A549 (cell line): ENCODE measurements around the gene HYAL3. TPM values are rescaled to one million over a fixed set of nuclear protein-coding genes. Genes with fewer than 3 reads are reported as not detected.

Source experiments
- ATAC-seq, 2 experiments: fragments of 200-7000 bp in 1 of 2; fragments of >200 bp in 1 of 2; cut with Nextera tagmentation in 1 of 2; cut with Tn5 transposase in 1 of 2; 3 replicates each; pipeline versions ENCODE4 v1.8.0 to v1.9.1; 2018 to 2020; ENCODE audit warnings: mild to moderate bottlenecking in 1 of 2, moderate library complexity in 1 of 2
- CTCF ChIA-PET: fragments of 300-600 bp; sonication (Branson Sonifier 250); formaldehyde crosslinking; extraction: SDS; loops from one replicate; lab custom pipeline; 2021; ENCODE audit warnings: antibody characterized with exemption, inconsistent platforms; lab: Yijun Ruan, JAX
- POLR2A ChIA-PET: fragments of 350-600 bp; formaldehyde crosslinking; extraction: SDS; loops from one replicate; lab custom pipeline; 2021; ENCODE audit warnings: antibody characterized with exemption, inconsistent platforms; lab: Yijun Ruan, JAX
- DNase-seq, 2 experiments: peaks; one replicate each; pipeline versions ENCODE4 v3.0.0 to v3.0.0-alpha.2; 2011 to 2016; ENCODE audit warnings: low read depth in 1 of 2, low spot score in 1 of 2
- FAIRE-seq: peaks from 2 replicates; lab custom pipeline; 2011; peaks lifted over from hg19 to GRCh38; lab: Jason Lieb, UNC
- H3K27ac ChIP-seq, 2 experiments: fragments of >200 bp; sonication (Bioruptor Twin); formaldehyde crosslinking; 3 replicates each; pipeline ENCODE4 v1.5.1; 2016 to 2017
- H3K4me1 ChIP-seq: fragments of >200 bp; sonication (Bioruptor Twin); formaldehyde crosslinking; 3 replicates; pipeline ENCODE4 v1.6.1; 2016
- H3K4me2 ChIP-seq: fragments of >200 bp; sonication (Bioruptor Twin); formaldehyde crosslinking; 3 replicates; pipeline ENCODE4 v1.6.1; 2016
- H3K4me3 ChIP-seq: fragments of >200 bp; sonication (Bioruptor Twin); formaldehyde crosslinking; 3 replicates; pipeline ENCODE4 v1.5.1; 2016
- H3K9me3 ChIP-seq: fragments of >200 bp; sonication (Bioruptor Twin); formaldehyde crosslinking; 3 replicates; pipeline ENCODE4 v1.6.1; 2016
- CBX2 ChIP-seq: fragments of 200-600 bp; sonication (generic); IDR thresholded peaks from 2 replicates; pipeline ENCODE4 v1.6.1; 2016; ENCODE audit warnings: low read depth, mild to moderate bottlenecking, borderline replicate concordance
- CHD2 ChIP-seq: fragments of 150-350 bp; IDR thresholded peaks from 2 replicates; pipeline ENCODE4 v1.6.1; 2014; ENCODE audit warnings: low read length; ENCODE audit not compliant: partially characterized antibody
- FOSB ChIP-seq: fragments of 250-450 bp; sonication (Bioruptor Pico); IDR thresholded peaks from 2 replicates; pipeline ENCODE4 v1.5.0; 2020; ENCODE audit warnings: mild to moderate bottlenecking, moderate library complexity
- FOSL2 ChIP-seq, 2 experiments: fragments of 450-650 bp in 1 of 2; fragments of >200 bp in 1 of 2; sonication (Bioruptor Twin) in 1 of 2; formaldehyde crosslinking; IDR thresholded peaks; 2 replicates each; pipeline versions ENCODE4 v1.5.0 to v1.6.1; 2016 to 2020; ENCODE audit warnings: mild to moderate bottlenecking in 1 of 2, moderate library complexity in 1 of 2
- HOXB13 ChIP-seq: fragments of 250-450 bp; sonication (Bioruptor Pico); IDR thresholded peaks from 2 replicates; pipeline ENCODE4 v1.5.0; 2020; ENCODE audit warnings: low read depth, mild to moderate bottlenecking, moderate library complexity
- HOXB5 ChIP-seq: fragments of 250-450 bp; sonication (Bioruptor Pico); IDR thresholded peaks from 2 replicates; pipeline ENCODE4 v1.5.0; 2020; ENCODE audit warnings: mild to moderate bottlenecking, moderate library complexity
- JUN ChIP-seq, 2 experiments: fragments of >200 bp; sonication (Bioruptor Twin); formaldehyde crosslinking; IDR thresholded peaks; 2 replicates in 1 of 2; 3 replicates in 1 of 2; pipeline ENCODE4 v1.6.1; 2016 to 2017
- MAFK ChIP-seq: fragments of 450-650 bp; IDR thresholded peaks from 2 replicates; pipeline ENCODE4 v1.6.1; 2014; ENCODE audit not compliant: partially characterized antibody
- PHF8 ChIP-seq: fragments of 200-600 bp; sonication (generic); IDR thresholded peaks from 2 replicates; pipeline ENCODE4 v1.6.1; 2016; ENCODE audit warnings: low read depth, mild to moderate bottlenecking, antibody characterized with exemption, moderate library complexity, borderline replicate concordance
- RAD21 ChIP-seq, 2 experiments: fragments of >200 bp in 1 of 2; sonication (Bioruptor Twin) in 1 of 2; formaldehyde crosslinking in 1 of 2; IDR thresholded peaks in 1 of 2; conservative IDR thresholded peaks in 1 of 2; 2 replicates in 1 of 2; 3 replicates in 1 of 2; pipeline ENCODE4 v1.6.1; 2012 to 2018; ENCODE audit warnings: inconsistent platforms in 1 of 2
- RARB ChIP-seq: fragments of 250-450 bp; sonication (Bioruptor Pico); IDR thresholded peaks from 2 replicates; pipeline ENCODE4 v1.8.0; 2021; ENCODE audit warnings: mild to moderate bottlenecking, moderate library complexity
- SREBF2 ChIP-seq: fragments of 450-650 bp; IDR thresholded peaks from 2 replicates; pipeline ENCODE4 v1.6.1; 2014; ENCODE audit warnings: mild to moderate bottlenecking, moderate library complexity
- WGBS: methylation state at CpG from one replicate; pipeline ENCODE4 v1.1.6; 2017; ENCODE audit errors: missing lambda C conversion rate; 5-methylcytosine and 5-hydroxymethylcytosine counted together
- polyA plus RNA-seq, 4 experiments: library from polyadenylated mRNA; depleted of rRNA in 3 of 4; stranded (reverse); fragments of >200 nt; fragmentation: RNase III in 1 of 4; extraction: RNeasy Plus Mini Kit Qiagen cat#74134 plus additional on column Dnase treatment in 1 of 4; gene quantifications; 2 replicates in 3 of 4; 3 replicates in 1 of 4; pipeline ENCODE4 v1.2.3, GENCODE V29; 2011 to 2017
- TF ChIP-seq, protein P1 (sequence below): fragments of 200-600 bp; sonication (generic); IDR thresholded peaks from 2 replicates; pipeline ENCODE4 v1.6.1; 2016; ENCODE audit warnings: antibody characterized with exemption, mild to moderate bottlenecking, moderate library complexity
- TF ChIP-seq, protein P2 (sequence below): fragments of 150-350 bp; IDR thresholded peaks from 2 replicates; pipeline ENCODE4 v1.6.1; 2014; ENCODE audit warnings: low read depth, mild to moderate bottlenecking, low read length
- TF ChIP-seq, protein P3 (sequence below): fragments of 250-450 bp; sonication (Bioruptor Pico); IDR thresholded peaks from 2 replicates; pipeline ENCODE4 v1.5.0; 2020; ENCODE audit warnings: low read depth, mild to moderate bottlenecking, moderate library complexity

The HYAL3 gene
- polyA plus RNA-seq, 2 of the 4 experiments (the other 2 are of a cell fraction), result 3.0 to 5.0 TPM

DNA sequence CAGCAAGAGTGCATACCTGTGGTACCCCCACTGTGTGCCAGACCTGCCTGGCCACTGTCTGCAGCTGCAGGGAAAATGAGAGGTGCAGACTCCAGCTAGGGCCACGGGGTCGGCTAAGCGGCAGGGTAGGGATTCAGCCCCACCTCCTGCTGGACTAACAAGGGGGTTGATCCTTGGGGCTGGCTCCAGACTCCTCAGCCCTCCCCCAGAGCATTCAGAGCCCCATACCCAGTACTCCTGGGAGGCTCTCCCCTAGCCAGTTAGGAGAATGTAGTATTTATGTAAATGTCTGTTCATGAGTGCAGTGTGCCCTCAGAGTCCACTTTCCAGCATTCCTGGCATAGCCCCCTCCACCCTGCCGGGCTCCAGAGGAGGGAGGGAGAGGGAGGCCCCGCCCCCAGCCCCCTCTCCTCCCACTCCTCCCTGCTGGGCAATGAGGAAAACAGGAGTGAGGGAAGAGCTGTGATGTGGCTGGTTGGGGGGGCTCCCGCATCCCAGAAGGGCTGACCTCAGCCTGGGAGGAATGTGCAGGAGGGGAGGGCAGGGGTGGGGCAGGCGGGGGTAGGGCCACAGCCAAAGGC, 34.7 kb downstream of the HYAL3 start:
- peak; percentile 6 to 41; a peak in 4 of 6 replicates for ATAC-seq
- Histone ChIP-seq H3K4me2 (peak overlapping the region; percentile 68), H3K27ac (peak overlapping the region; percentile 71 to 94), H3K9me3 (no peaks in the 10 kb centered on the region), H3K4me3 (no peak overlapping the region), H3K4me1 (peaks cover 70% of the 10 kb centered on the region)
- FAIRE-seq, result no peak
- 0% methylated on average over 2 of the region's 7 CpGs for WGBS
- TF ChIP-seq MAFK (no peak), RAD21 (conservative IDR thresholded peaks at IDR 0.05 in 1 of 2, IDR thresholded peaks at IDR 0.05 in 1 of 2) (no peak), JUN (IDR thresholded peaks at IDR 0.05) (no peak), HOXB5 (CRISPR knock-in tag) (no peak), CBX2 (no peak), RARB (no peak), FOSB (CRISPR knock-in tag) (no peak), HOXB13 (no peak), SREBF2 (no peak), PHF8 (no peak)
- TF ChIP-seq, protein P1, sequence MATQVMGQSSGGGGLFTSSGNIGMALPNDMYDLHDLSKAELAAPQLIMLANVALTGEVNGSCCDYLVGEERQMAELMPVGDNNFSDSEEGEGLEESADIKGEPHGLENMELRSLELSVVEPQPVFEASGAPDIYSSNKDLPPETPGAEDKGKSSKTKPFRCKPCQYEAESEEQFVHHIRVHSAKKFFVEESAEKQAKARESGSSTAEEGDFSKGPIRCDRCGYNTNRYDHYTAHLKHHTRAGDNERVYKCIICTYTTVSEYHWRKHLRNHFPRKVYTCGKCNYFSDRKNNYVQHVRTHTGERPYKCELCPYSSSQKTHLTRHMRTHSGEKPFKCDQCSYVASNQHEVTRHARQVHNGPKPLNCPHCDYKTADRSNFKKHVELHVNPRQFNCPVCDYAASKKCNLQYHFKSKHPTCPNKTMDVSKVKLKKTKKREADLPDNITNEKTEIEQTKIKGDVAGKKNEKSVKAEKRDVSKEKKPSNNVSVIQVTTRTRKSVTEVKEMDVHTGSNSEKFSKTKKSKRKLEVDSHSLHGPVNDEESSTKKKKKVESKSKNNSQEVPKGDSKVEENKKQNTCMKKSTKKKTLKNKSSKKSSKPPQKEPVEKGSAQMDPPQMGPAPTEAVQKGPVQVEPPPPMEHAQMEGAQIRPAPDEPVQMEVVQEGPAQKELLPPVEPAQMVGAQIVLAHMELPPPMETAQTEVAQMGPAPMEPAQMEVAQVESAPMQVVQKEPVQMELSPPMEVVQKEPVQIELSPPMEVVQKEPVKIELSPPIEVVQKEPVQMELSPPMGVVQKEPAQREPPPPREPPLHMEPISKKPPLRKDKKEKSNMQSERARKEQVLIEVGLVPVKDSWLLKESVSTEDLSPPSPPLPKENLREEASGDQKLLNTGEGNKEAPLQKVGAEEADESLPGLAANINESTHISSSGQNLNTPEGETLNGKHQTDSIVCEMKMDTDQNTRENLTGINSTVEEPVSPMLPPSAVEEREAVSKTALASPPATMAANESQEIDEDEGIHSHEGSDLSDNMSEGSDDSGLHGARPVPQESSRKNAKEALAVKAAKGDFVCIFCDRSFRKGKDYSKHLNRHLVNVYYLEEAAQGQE, result no peak
- TF ChIP-seq, protein P2, sequence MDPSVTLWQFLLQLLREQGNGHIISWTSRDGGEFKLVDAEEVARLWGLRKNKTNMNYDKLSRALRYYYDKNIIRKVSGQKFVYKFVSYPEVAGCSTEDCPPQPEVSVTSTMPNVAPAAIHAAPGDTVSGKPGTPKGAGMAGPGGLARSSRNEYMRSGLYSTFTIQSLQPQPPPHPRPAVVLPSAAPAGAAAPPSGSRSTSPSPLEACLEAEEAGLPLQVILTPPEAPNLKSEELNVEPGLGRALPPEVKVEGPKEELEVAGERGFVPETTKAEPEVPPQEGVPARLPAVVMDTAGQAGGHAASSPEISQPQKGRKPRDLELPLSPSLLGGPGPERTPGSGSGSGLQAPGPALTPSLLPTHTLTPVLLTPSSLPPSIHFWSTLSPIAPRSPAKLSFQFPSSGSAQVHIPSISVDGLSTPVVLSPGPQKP, result no peak
- TF ChIP-seq, protein P3, sequence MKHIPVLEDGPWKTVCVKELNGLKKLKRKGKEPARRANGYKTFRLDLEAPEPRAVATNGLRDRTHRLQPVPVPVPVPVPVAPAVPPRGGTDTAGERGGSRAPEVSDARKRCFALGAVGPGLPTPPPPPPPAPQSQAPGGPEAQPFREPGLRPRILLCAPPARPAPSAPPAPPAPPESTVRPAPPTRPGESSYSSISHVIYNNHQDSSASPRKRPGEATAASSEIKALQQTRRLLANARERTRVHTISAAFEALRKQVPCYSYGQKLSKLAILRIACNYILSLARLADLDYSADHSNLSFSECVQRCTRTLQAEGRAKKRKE (CRISPR knock-in tag), result no peak
- ChIA-PET POLR2A (interaction anchor here (0.6 to 1.9 kb wide), 5 partner anchors 14 to 35 kb away, joined by 3 to 6 read pairs (median 4); partner anchors contain the start of genes GNAI2, HYAL3, IFRD2 and NAA80), CTCF (interaction anchor here (0.9 to 8.1 kb wide), 7 partner anchors 10 to 72 kb away, joined by 3 to 67 read pairs (median 3); no protein-coding TSS in a partner anchor)
- DNase-seq, result peak; percentile 48 to 84

DNA sequence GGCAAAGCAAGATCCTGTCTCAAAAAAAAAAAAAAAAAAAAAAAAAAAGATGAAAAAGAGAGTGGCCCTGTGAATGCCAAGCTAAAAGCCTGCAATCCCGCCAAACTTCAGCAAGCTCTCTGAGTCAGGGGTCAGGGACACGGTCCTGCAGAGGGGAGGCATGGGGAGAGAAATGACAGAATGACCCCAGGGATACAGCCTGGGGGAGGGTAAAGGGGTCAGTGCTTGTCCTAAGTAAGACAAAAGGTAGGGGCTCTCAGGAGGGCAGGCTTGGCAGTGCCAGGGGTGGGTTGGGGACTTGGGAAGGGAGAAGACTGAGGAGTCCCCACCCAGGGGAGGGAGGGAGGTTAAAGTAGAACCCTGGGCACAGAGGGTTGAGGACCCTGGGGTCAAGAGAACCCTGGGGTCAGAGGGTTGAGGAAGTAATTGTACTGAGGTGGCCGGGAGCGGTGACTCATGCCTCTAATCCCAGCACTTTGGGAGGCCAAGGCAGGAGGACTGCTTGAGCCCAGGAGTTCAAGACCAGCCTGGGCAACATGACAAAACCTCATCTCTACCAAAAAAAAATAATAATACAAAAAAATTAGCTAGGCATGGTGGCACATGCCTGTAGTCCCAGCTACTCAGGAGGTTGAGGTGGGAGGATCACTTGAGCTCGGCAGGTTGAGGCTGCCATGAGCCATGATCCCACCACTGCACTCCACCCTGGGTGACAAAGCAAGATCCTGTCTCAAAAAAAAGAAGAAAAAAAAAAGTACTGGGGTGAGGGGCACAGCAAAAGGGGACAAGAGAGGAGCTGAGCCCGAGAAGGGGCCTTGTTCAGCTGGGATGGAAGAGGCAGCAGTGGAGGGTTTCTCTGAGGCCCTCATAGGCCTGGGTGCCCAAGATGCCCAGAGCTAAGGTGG, 35.5 kb downstream of the HYAL3 start:
- no peak for ATAC-seq
- Histone ChIP-seq H3K9me3 (no peaks in the 10 kb centered on the region), H3K4me1 (peaks cover 65% of the 10 kb centered on the region), H3K4me2 (peak overlapping the region; percentile 68), H3K27ac (peak overlapping the region; percentile 71 to 94), H3K4me3 (no peak overlapping the region)
- FAIRE-seq, result no peak
- 52% methylated on average over 6 of the region's 6 CpGs for WGBS
- ChIA-PET POLR2A (interaction anchor here (0.5 to 1.7 kb wide), 5 partner anchors 8 to 297 kb away, joined by 3 to 6 read pairs (median 3); partner anchors contain the start of genes HYAL3, IFRD2 and NAA80), CTCF (interaction anchor here (0.6 to 8.1 kb wide), 11 partner anchors 11 to 70 kb away, joined by 3 to 67 read pairs (median 5); no protein-coding TSS in a partner anchor)
- no peak for DNase-seq
- TF ChIP-seq CHD2 (no peak), FOSB (CRISPR knock-in tag) (no peak), FOSL2 (IDR thresholded peaks at IDR 0.05) (no peak), FOSL2 (CRISPR knock-in tag; IDR thresholded peaks at IDR 0.05) (peak; percentile 30; the same call in 1 of the 2 replicates)
